ENCODE data around the gene IMMT. TPM values are rescaled to one million over a fixed set of nuclear protein-coding genes. Genes with fewer than 3 reads are reported as not detected.

The IMMT gene
- total RNA-seq, 2 donors from 2014 or later, result 104 to 177 TPM

DNA sequence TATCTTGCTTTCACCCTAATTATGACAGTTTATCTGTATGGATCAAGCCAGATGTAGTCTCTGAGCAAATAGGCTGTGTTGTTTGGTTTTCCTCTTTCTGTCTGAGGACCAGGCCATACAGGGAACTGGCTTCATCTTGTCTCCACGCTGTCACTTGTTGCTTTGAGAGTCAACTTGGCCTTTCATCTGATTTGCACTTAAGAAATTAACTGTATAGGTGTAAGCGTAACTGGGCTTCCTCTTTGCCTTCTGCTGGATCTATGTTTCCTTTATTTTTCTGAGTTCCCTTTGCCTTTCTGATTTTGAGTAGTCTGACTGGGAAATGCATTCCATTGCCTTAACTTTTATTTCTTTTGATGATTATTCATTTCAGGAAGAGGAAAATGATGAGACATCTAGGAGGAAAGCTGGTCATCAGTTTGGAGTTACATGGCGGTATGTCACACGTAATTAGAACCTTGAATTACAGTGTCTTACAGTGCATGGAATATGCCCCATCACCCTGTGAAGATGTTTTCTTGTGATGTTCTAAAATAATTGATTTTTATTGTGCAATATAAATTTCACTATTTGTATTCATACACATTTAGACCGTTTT is 71.8 kb downstream of the IMMT start:
- H3K27me3 ChIP-seq, result no peaks in the 10 kb centered on the region
- no peak overlapping the region for H3K4me3 ChIP-seq
- no peak overlapping the region for H3K27ac ChIP-seq
- peaks cover 98% of the 10 kb centered on the region for H3K36me3 ChIP-seq
- H3K9me3 ChIP-seq, result no peaks in the 10 kb centered on the region
- TF ChIP-seq CTCF (IDR thresholded peaks at IDR 0.05), result no peak
- no peaks in the 10 kb centered on the region for H3K4me1 ChIP-seq
- DNase-seq (ENCODE audit: low spot score), result no peak

DNA sequence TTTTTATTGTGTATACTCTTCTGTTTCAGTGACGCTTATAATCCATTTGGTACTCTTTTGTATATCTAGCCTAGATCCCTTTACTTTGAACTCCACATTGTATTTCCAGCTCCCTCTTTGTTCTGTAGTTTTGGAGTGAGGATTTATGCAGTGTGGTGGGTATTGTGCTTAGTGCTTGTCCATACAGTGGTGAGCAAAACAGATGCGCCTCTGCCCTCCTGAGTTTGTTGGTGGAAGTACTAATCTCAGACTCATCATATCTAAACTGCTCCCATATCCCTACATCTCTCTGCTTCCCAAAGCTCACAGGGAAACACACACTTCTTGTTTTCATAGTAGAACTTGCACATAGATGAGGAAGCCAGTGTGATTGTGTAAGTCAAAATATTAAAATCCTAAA is 77.1 kb downstream of the IMMT start:
- peaks cover 72% of the 10 kb centered on the region for H3K36me3 ChIP-seq

DNA sequence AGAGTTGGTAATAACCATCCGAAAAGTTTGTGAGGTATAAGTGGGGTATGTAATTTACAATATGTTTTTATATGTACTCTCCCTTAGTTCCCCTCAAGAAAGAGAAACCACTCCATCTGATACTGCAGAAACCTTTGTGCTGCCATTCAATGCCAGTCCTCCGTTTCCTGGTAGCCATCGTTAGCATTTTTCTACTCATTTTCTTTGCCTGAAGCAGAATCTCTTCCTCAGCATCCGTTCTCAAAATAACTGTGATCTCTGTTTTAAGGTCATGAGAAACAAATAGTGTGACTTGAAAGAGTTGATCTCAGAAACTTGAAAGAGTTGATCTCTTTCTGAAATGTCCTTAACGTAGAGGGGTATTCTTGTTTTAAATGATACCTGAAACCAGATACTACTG is 88.2 kb downstream of the IMMT start:
- Histone ChIP-seq H3K9me3 (no peaks in the 10 kb centered on the region), H3K36me3 (peaks cover 7% of the 10 kb centered on the region), H3K4me3 (peak overlapping the region; percentile 72 to 93), H3K4me1 (peaks cover 0 to 34% of the 10 kb centered on the region in 2 donors), H3K27ac (peak overlapping the region in 1 of 2 donors; percentile 80), H3K27me3 (no peaks in the 10 kb centered on the region)
- no peak for DNase-seq (ENCODE audit: low spot score)
- TF ChIP-seq CTCF (IDR thresholded peaks at IDR 0.05), result no peak

More for the DNA sequence above, 77.1 kb downstream of the IMMT start:
- no peak for DNase-seq (ENCODE audit: low spot score)
- TF ChIP-seq CTCF (IDR thresholded peaks at IDR 0.05), result no peak
- Histone ChIP-seq H3K27me3 (no peaks in the 10 kb centered on the region), H3K4me3 (no peak overlapping the region), H3K9me3 (no peaks in the 10 kb centered on the region), H3K27ac (no peak overlapping the region), H3K4me1 (peaks cover 0 to 23% of the 10 kb centered on the region in 2 donors)

- TF ChIP-seq CTCF (IDR thresholded peaks at IDR 0.05), result no peak
- no peaks in the 10 kb centered on the region for H3K36me3 ChIP-seq
- H3K9me3 ChIP-seq, result no peaks in the 10 kb centered on the region
- peak within 1 kb of the TSS; percentile 72 to 93 for H3K4me3 ChIP-seq
- no peaks in the 10 kb centered on the region for H3K27me3 ChIP-seq
- peaks cover 0 to 34% of the 10 kb centered on the region in 2 donors for H3K4me1 ChIP-seq
- peak; percentile 95 for DNase-seq (ENCODE audit: low spot score)
- H3K27ac ChIP-seq, result peak within 1 kb of the TSS; percentile 79 to 80
These were observed 89.0 kb downstream of the IMMT start, which contains the start of gene PTCD3 for GRCh38 chr2:86105969-86106945. TSS of gene PTCD3 (plus strand) at chr2:86106235. CDS start at chr2:86106248, 13 bp downstream.

GRCh38 chr2:86105252-86105968 is 89.9 kb downstream of the IMMT start, which contains the start of gene POLR1A:
TSS of gene POLR1A (minus strand) at chr2:86105886. CDS start at chr2:86105776, 110 bp downstream.
- peak; percentile 92 for DNase-seq (ENCODE audit: low spot score)
- Histone ChIP-seq H3K27me3 (no peaks in the 10 kb centered on the region), H3K9me3 (no peaks in the 10 kb centered on the region), H3K4me1 (peaks cover 0 to 34% of the 10 kb centered on the region in 2 donors), H3K4me3 (peak within 1 kb of the TSS; percentile 72 to 93), H3K27ac (peak within 1 kb of the TSS; percentile 79 to 80), H3K36me3 (no peaks in the 10 kb centered on the region)
- no peak for TF ChIP-seq CTCF (IDR thresholded peaks at IDR 0.05)

Measured in right atrium auricular region (tissue), 2 donors.